ENCODE results near the gene DAPK1. TPM values are rescaled to one million over a fixed set of nuclear protein-coding genes. Genes with fewer than 3 reads are reported as not detected.
"Not testable (repeated sequence)": the region's sequence is repeated elsewhere in the genome, so short reads cannot be mapped to it uniquely, and the experiment has no call there.

Gene DAPK1
- polyA plus RNA-seq, 12 donors = 16.4 to 38.0 (median 20.0) TPM; not detected in 1

GRCh38 chr9:87733273-87734052 lies 235.8 kb downstream of the DAPK1 start:
- no peak for DNase-seq

- no peak for DNase-seq
Observed at GRCh38 chr9:87734106-87734505, 236.4 kb downstream of the DAPK1 start.

- no peak for DNase-seq
Observed at GRCh38 chr9:87739546-87739945, 241.9 kb downstream of the DAPK1 start.

GRCh38 chr9:87740209-87740608 lies 242.5 kb downstream of the DAPK1 start:
- no peak for DNase-seq

GRCh38 chr9:87741326-87741725 lies 243.7 kb downstream of the DAPK1 start:
- DNase-seq = no peak

- no peak for DNase-seq
Observed at GRCh38 chr9:87741891-87742290, 244.2 kb downstream of the DAPK1 start.

GRCh38 chr9:87742813-87743428 lies 245.3 kb downstream of the DAPK1 start:
- no peak for DNase-seq

GRCh38 chr9:87744247-87744646 lies 246.6 kb downstream of the DAPK1 start:
- DNase-seq = not testable (repeated sequence)

- no peak for DNase-seq
Observed at GRCh38 chr9:87746186-87746585, 248.5 kb downstream of the DAPK1 start.

- no peak for DNase-seq
Observed at GRCh38 chr9:87748881-87749280, 251.2 kb downstream of the DAPK1 start.

GRCh38 chr9:87749335-87750035 lies 251.8 kb downstream of the DAPK1 start:
- DNase-seq = no peak

GRCh38 chr9:87750726-87751125 lies 253.1 kb downstream of the DAPK1 start:
- DNase-seq = no peak

GRCh38 chr9:87751423-87751822 lies 253.8 kb downstream of the DAPK1 start:
- DNase-seq = no peak

- DNase-seq = no peak
Observed at GRCh38 chr9:87751868-87752267, 254.2 kb downstream of the DAPK1 start.

- no peak for DNase-seq
Observed at GRCh38 chr9:87753313-87753712, 255.6 kb downstream of the DAPK1 start.

Other genes starting within 250 kb of the DAPK1 start
- gene CTSL, start 228.3 kb downstream of the DAPK1 start, polyA plus RNA-seq (ENCODE audit: insufficient read length in 12 of 12) = 10 to 100 TPM in 11 of 12 donors, not detected in 1; 35.6 to 76.1 (median 47.0) TPM

Measured in muscle of arm (tissue), 12 donors.